ENCODE data around the gene RSPRY1.

RSPRY1 gene

DNA sequence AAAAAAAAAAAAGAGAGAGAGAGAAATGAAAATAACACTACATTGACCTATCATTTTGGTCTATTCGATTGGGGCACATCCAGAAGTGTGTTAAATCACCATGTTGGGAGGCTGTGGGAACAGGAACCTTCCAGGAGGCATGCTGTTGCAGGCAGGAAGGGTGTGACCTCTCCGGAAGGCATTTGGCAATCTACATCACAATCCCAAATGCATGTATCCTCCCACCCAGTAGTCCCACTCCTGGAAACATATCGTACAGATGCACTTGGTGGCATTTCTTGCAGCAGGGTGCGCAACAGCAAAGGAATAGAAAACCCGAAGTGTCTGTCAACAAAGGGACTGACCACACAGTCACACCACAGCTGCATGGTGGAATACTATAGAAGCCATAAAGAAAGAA is 90.5 kb downstream of the RSPRY1 start:
- DNase-seq = peak; percentile 26

DNA sequence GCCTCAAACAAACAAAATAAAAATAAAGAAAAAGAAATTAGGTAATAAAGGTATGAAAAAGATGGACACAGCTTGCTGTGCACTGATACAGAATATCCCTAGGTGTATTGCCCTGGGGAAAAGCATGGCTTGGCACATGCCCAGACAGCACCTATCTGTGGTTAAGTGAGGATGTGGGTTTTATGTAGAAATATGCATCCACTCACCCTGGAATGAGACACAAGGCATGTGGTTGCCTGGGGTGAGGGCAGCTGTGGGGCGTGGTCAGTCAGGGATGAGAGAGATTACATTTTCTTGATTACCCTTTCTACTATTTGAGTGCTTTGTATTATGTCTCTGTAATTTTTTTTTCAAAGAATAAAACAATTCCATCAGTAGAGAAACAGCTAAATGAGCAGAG is 91.5 kb downstream of the RSPRY1 start:
- DNase-seq = peak; percentile 91

DNA sequence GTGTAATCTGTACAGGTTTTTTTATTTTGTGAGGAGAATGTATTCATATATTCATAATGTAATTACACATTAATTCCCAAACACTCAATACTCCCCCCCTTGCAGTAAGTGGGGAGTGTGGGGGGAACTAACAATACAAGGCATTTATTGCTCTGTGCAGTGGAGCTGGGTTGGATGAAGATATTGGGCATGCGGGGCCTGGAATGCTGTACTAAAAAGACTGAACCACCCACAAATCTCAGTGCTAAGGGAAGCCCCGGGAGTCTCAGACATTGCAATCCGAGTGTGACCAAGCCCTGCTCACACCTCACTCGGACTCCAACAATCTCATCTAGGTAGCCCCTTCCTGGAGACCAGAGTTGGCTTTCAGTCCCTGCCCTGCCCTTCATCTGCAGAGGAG is 92.4 kb downstream of the RSPRY1 start:
- no peak for DNase-seq

DNA sequence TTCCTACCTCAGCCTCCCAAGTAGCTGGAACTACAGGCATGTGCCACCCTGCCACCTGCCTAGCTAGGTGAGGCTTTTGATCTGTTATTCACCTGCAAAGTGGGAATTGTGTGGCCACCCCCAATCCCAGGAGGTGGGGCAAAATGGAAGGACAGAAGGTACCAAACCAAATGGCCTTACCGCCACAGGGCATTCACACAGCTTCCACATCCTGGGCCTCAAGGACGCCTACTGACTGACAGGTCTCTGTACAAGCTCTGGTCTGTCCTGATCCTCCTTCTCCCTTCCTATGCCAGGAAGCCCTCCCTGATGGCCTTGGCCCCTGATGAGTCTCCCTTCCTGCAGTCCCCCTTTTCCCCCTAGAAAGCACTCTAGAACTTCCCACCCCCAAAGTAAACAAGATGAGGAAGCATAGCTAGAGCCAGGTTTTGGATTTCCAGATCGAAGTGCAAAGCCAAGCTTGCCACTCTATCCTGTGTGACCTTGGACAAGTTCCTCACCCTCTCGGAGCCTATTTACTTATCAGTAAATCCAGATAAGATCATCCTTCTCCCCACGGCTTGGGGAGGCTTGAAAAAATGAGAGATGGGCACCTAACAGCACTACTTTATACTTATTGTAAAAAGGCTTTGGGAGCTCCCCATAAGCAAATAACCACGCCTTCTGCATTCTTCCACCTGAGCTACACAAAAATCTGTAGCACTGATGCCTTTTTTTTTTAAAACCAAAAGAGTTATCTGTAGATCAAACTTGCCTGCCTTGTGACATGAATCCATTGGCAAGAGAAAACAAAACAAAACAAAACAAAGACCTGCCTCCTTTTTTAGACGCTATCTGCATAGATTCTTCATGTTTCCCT is 93.9 kb downstream of the RSPRY1 start:
- DNase-seq = no peak

DNA sequence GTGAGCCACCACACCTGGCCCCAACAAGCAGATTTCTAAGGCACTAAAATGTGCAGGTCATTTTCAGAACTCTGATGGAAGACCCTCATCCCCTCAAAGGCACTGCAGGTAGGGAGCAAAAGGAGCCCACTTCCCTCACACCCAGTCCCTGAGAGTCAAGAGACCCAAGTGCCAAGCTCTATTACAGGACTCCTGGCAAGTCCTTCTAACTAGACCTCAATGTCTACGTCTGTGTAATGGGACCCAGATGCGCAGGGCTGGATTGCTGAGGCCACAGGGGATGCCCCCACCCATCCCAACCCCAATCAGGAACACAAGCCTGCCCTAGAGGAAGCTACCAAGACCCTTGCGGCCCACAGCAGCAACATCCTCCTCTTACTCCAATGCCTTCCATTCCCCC is 95.7 kb downstream of the RSPRY1 start:
- DNase-seq = no peak

DNA sequence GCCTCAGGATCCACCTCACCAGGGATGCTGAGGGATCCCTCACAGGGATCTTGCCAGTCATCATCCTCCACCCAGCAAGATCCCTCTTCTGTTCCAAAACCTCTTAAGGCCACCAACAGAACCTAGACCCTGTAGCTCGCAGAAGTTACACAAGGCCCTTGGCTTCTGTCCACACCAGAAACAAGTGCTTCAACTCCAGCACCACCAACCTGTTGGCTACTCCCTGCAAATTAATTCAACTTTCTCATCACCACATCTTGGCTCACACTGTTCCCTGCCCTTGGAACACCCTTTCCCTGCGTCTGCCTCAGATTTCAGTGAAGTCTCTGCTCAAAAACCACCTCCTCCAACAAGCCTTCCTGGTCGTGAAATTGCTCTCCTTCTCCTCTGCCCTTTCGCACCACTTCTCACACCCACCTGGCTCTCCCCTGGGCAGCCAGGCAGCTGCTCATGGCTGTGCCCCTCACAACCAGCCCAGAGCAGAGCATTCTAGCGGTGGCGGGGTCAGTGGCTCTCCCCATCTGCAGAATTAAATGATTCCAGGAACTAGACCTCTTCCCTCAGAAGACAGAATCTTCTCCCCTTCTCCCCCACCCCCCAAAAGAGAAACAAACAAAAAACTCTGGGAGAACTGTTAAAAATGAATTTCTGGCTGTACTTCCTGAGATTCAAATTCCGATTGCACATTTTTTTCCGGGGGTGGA is 96.5 kb downstream of the RSPRY1 start:
- no peak for DNase-seq

DNA sequence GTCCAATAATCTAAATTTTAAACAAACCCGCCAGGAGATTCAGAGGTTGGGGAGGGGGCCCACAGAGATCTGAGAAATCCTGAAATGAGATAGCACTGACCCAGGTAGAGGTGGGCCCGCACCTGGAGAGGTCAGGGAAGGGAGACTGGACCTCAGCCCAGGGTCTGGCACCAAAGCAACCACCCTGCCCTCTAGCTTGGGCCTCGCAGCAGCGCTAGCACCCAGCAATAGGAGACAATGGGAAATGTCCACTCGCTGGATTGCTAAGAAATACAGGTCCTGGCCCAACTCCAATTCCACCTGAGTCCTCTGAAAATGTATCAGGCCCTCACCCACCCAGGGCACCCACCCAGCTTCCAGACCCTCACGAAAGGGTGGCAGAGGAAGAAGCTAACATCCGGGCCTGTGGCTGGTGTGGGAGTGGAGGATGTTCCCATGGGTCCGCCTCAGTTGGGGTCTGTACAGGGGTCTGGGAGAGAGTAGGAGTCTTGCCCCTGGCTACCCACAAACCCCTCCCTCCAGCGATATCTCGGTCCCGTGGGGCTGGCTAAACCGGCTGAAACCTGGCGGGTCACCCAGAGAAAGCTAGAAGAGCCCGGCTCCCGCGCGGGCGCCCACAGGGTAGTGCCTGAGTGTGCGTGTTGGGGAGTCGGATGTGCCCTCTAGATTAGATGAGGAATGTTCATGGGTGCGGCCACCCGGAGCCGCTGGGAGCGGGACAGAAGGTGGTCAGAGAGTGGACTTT is 97.3 kb downstream of the RSPRY1 start:
- DNase-seq = no peak

DNA sequence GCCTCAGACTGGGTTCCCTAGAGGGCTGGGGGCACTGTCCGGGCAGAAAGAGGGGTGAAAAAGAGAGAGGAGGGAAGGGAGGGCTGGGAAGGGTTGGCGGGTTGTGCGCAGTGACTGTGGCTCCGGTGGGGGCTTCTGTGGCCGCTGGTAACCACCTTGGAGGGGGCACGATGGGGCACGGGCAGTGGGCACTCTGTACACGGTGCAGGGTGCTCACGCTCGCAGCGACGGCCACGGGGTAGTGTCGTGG is 97.8 kb downstream of the RSPRY1 start:
- no peak for DNase-seq

DNA sequence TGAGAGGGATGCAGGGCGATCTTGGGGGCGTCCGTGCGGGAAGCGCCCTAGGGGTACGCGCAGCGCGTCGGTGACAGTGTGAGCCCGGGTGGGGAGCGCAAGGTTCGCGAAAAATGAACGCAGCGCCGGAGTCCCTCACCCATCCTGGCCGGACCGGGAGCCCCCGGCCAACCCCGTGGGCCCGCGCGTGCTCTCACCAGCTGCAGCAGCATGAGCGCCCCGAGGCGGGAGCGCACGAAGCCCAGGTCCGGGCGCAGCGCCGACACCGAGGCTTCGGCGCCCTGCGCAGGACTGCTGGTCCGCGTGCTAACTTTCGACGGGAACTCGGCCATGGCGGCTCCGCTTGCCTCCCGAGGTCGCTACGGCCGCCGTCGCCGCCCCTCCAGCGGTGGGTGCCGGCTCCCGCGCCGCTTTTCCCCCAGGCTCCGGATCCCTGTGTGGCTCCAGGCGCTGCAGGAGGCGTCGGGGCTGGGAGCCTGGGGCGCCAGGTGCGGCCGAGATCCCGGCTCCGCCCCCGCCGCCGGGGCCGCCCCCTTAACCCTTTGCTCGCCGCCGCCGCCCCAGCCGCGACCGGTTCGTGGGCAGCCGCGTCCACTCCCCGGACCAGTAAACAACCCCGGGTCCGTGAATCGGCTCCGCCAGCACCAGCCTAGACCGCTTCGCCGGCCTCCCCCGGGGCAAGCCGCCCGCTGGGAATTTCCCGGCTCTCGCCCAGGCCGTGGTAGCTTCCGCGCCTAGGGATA is 98.3 kb downstream of the RSPRY1 start, which contains the start of gene PLLP:
TSS of gene PLLP (minus strand) at position 464 of the 743 bp plus-strand sequence. CDS start at position 332, 132 bp downstream.
- DNase-seq = peak; percentile 43

DNA sequence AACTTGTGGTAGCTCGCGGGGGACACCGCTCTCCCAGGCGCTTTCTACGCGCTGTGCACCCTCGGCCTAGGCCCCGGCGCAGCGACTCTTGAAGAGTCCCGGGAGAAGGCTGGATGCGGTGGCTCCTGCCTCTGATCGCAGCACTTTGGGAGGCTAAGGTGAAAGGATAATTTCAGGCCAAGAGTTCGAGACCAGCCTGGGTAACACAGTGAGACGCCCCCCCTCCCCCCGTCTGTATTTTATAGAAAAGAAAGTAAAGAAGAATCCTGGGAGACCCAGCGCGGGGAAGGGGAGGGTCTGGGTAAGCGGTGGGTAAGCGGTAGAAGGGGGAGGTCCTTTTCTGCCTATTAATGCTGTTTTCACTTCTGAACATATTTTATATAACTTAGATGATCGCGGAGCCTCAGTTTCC is 98.8 kb downstream of the RSPRY1 start:
- DNase-seq = no peak

DNA sequence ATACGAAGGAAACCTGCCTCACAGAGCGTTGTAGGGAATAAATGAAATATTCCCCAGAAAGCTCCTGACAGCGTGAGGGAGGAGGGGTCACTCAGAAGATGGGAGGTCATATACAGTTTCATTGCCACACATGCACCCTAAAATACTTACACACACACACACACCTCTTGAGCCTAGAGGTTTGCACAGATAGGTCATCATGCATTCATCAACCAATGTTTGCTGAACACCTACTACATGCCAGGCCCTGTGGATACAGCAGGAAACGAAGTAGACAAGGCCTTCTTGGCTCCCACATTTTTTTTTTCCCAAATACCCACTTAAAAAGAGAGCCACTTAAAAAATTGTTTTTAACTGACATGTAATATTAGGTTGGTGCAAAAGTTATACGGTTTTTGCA is 99.2 kb downstream of the RSPRY1 start:
- DNase-seq = no peak

DNA sequence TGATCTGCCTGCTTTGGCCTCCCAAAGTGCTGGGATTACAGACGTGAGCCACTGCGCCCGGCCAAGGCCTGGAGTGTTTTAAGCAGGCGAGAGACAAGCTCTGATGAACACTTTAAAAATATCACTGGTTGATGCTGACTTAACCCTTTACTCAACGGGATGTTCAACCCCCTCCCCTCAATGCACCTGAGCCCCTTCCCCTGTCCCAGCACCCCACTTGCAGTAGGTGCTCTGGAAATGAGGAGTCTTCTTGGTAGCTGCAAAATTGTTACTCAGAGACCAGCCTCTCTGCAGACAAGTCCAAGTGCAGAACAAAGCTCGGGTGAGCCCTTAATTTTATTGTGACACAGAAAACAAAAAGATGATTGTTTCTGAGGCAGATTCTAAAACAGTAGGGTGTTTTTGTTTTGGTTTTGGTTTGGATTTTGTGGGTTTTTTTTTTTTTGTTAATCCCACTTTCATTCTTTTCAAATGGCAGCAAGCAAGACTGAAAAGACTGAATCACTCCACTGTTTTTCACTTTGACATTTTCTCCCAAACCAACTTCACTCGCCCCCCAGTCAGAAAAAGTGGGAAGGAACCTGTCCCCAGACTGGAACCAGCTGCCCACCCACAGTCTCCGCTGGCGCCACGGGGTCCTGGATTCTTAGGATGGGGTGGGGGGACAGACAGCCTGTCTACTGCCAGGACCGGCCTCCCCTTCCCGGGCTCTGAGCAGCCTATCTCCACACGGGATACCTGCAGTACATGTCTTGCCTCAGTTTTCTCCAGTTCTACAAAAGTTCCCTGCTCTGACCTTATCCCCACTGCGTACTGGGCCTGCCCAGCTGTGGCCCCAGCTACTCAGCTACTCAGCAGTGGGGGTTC is 103.5 kb downstream of the RSPRY1 start:
- DNase-seq = no peak

Data from RPMI8226 (cell line).